Measurements from ENCODE around the gene TRAPPC13. TPM values are rescaled to one million over a fixed set of nuclear protein-coding genes. Genes with fewer than 3 reads are reported as not detected.

TRAPPC13 gene
- total RNA-seq, 4 donors from 2014 or later, result 15.8 to 22.9 (median 19.5) TPM

DNA sequence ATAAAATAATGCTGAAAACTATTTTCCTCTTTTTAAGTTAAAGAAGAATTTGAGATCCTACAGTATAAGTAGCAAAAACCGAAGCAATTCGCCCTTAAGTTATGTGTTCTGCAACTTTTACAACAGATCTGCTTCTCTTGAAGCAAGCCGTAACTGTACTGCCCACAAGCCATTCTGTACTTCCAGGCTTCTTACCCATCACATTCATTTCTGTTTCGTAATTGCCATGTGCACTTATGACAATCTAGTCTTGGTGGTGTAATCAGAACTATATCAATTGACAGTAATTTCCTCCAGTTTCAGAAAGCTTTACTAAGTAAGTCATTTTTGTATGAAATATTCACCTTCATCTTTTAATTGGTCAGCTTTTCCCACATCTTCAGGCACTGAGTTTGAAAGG is 83.3 kb downstream of the TRAPPC13 start:
- TF ChIP-seq, protein P1, sequence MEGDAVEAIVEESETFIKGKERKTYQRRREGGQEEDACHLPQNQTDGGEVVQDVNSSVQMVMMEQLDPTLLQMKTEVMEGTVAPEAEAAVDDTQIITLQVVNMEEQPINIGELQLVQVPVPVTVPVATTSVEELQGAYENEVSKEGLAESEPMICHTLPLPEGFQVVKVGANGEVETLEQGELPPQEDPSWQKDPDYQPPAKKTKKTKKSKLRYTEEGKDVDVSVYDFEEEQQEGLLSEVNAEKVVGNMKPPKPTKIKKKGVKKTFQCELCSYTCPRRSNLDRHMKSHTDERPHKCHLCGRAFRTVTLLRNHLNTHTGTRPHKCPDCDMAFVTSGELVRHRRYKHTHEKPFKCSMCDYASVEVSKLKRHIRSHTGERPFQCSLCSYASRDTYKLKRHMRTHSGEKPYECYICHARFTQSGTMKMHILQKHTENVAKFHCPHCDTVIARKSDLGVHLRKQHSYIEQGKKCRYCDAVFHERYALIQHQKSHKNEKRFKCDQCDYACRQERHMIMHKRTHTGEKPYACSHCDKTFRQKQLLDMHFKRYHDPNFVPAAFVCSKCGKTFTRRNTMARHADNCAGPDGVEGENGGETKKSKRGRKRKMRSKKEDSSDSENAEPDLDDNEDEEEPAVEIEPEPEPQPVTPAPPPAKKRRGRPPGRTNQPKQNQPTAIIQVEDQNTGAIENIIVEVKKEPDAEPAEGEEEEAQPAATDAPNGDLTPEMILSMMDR (IDR thresholded peaks at IDR 0.05; ENCODE audit: low read depth), result no peak

Small RNA genes lying within 50 kb of the gene (small RNA-seq; reads per million reads assigned to genes)
- gene RNU6-540P, result not detected

Other genes starting within 250 kb of the TRAPPC13 start
- gene ADAMTS6, start 143.1 kb upstream of the TRAPPC13 start, total RNA-seq, result 10 to 100 TPM in 1 of 4 donors, 1 to 10 TPM in 3; 1.9 to 20.2 (median 3.5) TPM
- 1 to 10 TPM in 3 of 4 donors, under 1 TPM in 1; 0.88 to 5.6 (median 2.2) TPM for gene CENPK, start 61.9 kb upstream of the TRAPPC13 start, total RNA-seq
- 10 to 100 TPM; 46.3 to 71.1 (median 58.5) TPM for gene PPWD1, start 61.7 kb upstream of the TRAPPC13 start, total RNA-seq
- 10 to 100 TPM; 15.1 to 25.5 (median 15.4) TPM for gene TRIM23, start 694 bp upstream of the TRAPPC13 start, total RNA-seq
- gene SHLD3, start within 50 bp of the TRAPPC13 start, total RNA-seq, result 1 to 10 TPM; 1.3 to 6.5 (median 2.8) TPM
- 10 to 100 TPM in 2 of 4 donors, 1 to 10 TPM in 2; 7.3 to 19.4 (median 10.2) TPM for gene SGTB, start 97.1 kb downstream of the TRAPPC13 start, total RNA-seq
- 10 to 100 TPM in 3 of 4 donors, 1 to 10 TPM in 1; 8.3 to 23.3 (median 20.0) TPM for gene NLN, start 97.2 kb downstream of the TRAPPC13 start, total RNA-seq

Data from subcutaneous adipose tissue (tissue), 4 donors.